ENCODE data around the gene UBE2QL1. TPM values are rescaled to one million over a fixed set of nuclear protein-coding genes. Genes with fewer than 3 reads are reported as not detected.

UBE2QL1 gene
- total RNA-seq, 1 donor from 2014 or later: 0.52 TPM

- Histone ChIP-seq H3K27me3 (ENCODE audit: control insufficient read depth in 3 of 3, insufficient read depth in 3 of 3, low read length in 3 of 3) (no peaks in the 10 kb centered on the region), H3K9me3 (ENCODE audit: control insufficient read depth in 3 of 3, low read length in 3 of 3) (no peaks in the 10 kb centered on the region), H3K9ac (ENCODE audit: low read depth in 1 of 3, low read length in 3 of 3) (no peak overlapping the region), H3K36me3 (ENCODE audit: control insufficient read depth in 3 of 3, insufficient read depth in 3 of 3, low read length in 3 of 3) (peaks cover 0 to 8% (median 3%) of the 10 kb centered on the region in 3 donors), H3K27ac (ENCODE audit: low read depth, low read length) (no peak overlapping the region), H3K4me1 (ENCODE audit: control insufficient read depth in 3 of 3, insufficient read depth in 3 of 3, low read length in 3 of 3) (peaks cover 0 to 41% (median 37%) of the 10 kb centered on the region in 3 donors), H3K4me3 (ENCODE audit: low read length in 3 of 3) (no peak overlapping the region)
Measured at GRCh38 chr5:6470672-6471071, 22.0 kb downstream of the UBE2QL1 start.

- H3K27ac ChIP-seq (ENCODE audit: low read depth, low read length): no peak overlapping the region
- H3K4me1 ChIP-seq (ENCODE audit: control insufficient read depth in 3 of 3, insufficient read depth in 3 of 3, low read length in 3 of 3): peaks cover 0 to 42% (median 38%) of the 10 kb centered on the region in 3 donors
- no peaks in the 10 kb centered on the region for H3K27me3 ChIP-seq (ENCODE audit: control insufficient read depth in 3 of 3, insufficient read depth in 3 of 3, low read length in 3 of 3)
- H3K4me3 ChIP-seq (ENCODE audit: low read length in 3 of 3): no peak overlapping the region
- H3K9ac ChIP-seq (ENCODE audit: low read depth in 1 of 3, low read length in 3 of 3): no peak overlapping the region
- peaks cover 0 to 8% (median 3%) of the 10 kb centered on the region in 3 donors for H3K36me3 ChIP-seq (ENCODE audit: control insufficient read depth in 3 of 3, insufficient read depth in 3 of 3, low read length in 3 of 3)
- no peaks in the 10 kb centered on the region for H3K9me3 ChIP-seq (ENCODE audit: control insufficient read depth in 3 of 3, low read length in 3 of 3)
Measured at GRCh38 chr5:6471252-6471651, 22.6 kb downstream of the UBE2QL1 start.

- Histone ChIP-seq H3K27me3 (ENCODE audit: control insufficient read depth in 3 of 3, insufficient read depth in 3 of 3, low read length in 3 of 3) (no peaks in the 10 kb centered on the region), H3K27ac (ENCODE audit: low read depth, low read length) (no peak overlapping the region), H3K4me1 (ENCODE audit: control insufficient read depth in 3 of 3, insufficient read depth in 3 of 3, low read length in 3 of 3) (peaks cover 0 to 48% (median 46%) of the 10 kb centered on the region in 3 donors)
Measured at GRCh38 chr5:6472792-6473191, 24.1 kb downstream of the UBE2QL1 start.

GRCh38 chr5:6473284-6473683 lies 24.6 kb downstream of the UBE2QL1 start:
- H3K27me3 ChIP-seq (ENCODE audit: control insufficient read depth in 3 of 3, insufficient read depth in 3 of 3, low read length in 3 of 3): no peaks in the 10 kb centered on the region
- no peak overlapping the region for H3K27ac ChIP-seq (ENCODE audit: low read depth, low read length)
- peaks cover 0 to 8% (median 0%) of the 10 kb centered on the region in 3 donors for H3K36me3 ChIP-seq (ENCODE audit: control insufficient read depth in 3 of 3, insufficient read depth in 3 of 3, low read length in 3 of 3)
- H3K9me3 ChIP-seq (ENCODE audit: control insufficient read depth in 3 of 3, low read length in 3 of 3): no peaks in the 10 kb centered on the region
- peaks cover 0 to 48% (median 46%) of the 10 kb centered on the region in 3 donors for H3K4me1 ChIP-seq (ENCODE audit: control insufficient read depth in 3 of 3, insufficient read depth in 3 of 3, low read length in 3 of 3)
- no peak overlapping the region for H3K9ac ChIP-seq (ENCODE audit: low read depth in 1 of 3, low read length in 3 of 3)
- no peak overlapping the region for H3K4me3 ChIP-seq (ENCODE audit: low read length in 3 of 3)

More at GRCh38 chr5:6472792-6473191, 24.1 kb downstream of the UBE2QL1 start:
- Histone ChIP-seq H3K4me3 (ENCODE audit: low read length in 3 of 3) (no peak overlapping the region), H3K9ac (ENCODE audit: low read depth in 1 of 3, low read length in 3 of 3) (no peak overlapping the region), H3K9me3 (ENCODE audit: control insufficient read depth in 3 of 3, low read length in 3 of 3) (no peaks in the 10 kb centered on the region), H3K36me3 (ENCODE audit: control insufficient read depth in 3 of 3, insufficient read depth in 3 of 3, low read length in 3 of 3) (peaks cover 0 to 8% (median 3%) of the 10 kb centered on the region in 3 donors)

GRCh38 chr5:6475626-6476312 lies 27.1 kb downstream of the UBE2QL1 start:
- H3K27ac ChIP-seq (ENCODE audit: low read depth, low read length): no peak overlapping the region
- H3K9ac ChIP-seq (ENCODE audit: low read depth in 1 of 3, low read length in 3 of 3): no peak overlapping the region
- H3K4me3 ChIP-seq (ENCODE audit: low read length in 3 of 3): no peak overlapping the region
- H3K4me1 ChIP-seq (ENCODE audit: control insufficient read depth in 3 of 3, insufficient read depth in 3 of 3, low read length in 3 of 3): peaks cover 0 to 56% (median 54%) of the 10 kb centered on the region in 3 donors
- no peaks in the 10 kb centered on the region for H3K9me3 ChIP-seq (ENCODE audit: control insufficient read depth in 3 of 3, low read length in 3 of 3)
- no peaks in the 10 kb centered on the region for H3K36me3 ChIP-seq (ENCODE audit: control insufficient read depth in 3 of 3, insufficient read depth in 3 of 3, low read length in 3 of 3)
- H3K27me3 ChIP-seq (ENCODE audit: control insufficient read depth in 3 of 3, insufficient read depth in 3 of 3, low read length in 3 of 3): no peaks in the 10 kb centered on the region

GRCh38 chr5:6476313-6476661 lies 27.6 kb downstream of the UBE2QL1 start:
- Histone ChIP-seq H3K9ac (ENCODE audit: low read depth in 1 of 3, low read length in 3 of 3) (no peak overlapping the region), H3K27ac (ENCODE audit: low read depth, low read length) (no peak overlapping the region), H3K27me3 (ENCODE audit: control insufficient read depth in 3 of 3, insufficient read depth in 3 of 3, low read length in 3 of 3) (no peaks in the 10 kb centered on the region), H3K36me3 (ENCODE audit: control insufficient read depth in 3 of 3, insufficient read depth in 3 of 3, low read length in 3 of 3) (peaks cover 0 to 1% (median 0%) of the 10 kb centered on the region in 3 donors), H3K9me3 (ENCODE audit: control insufficient read depth in 3 of 3, low read length in 3 of 3) (no peaks in the 10 kb centered on the region), H3K4me3 (ENCODE audit: low read length in 3 of 3) (no peak overlapping the region), H3K4me1 (ENCODE audit: control insufficient read depth in 3 of 3, insufficient read depth in 3 of 3, low read length in 3 of 3) (peaks cover 0 to 56% (median 52%) of the 10 kb centered on the region in 3 donors)

- peaks cover 0 to 43% (median 36%) of the 10 kb centered on the region in 3 donors for H3K4me1 ChIP-seq (ENCODE audit: control insufficient read depth in 3 of 3, insufficient read depth in 3 of 3, low read length in 3 of 3)
- no peak overlapping the region for H3K9ac ChIP-seq (ENCODE audit: low read depth in 1 of 3, low read length in 3 of 3)
- peaks cover 0 to 5% (median 0%) of the 10 kb centered on the region in 3 donors for H3K36me3 ChIP-seq (ENCODE audit: control insufficient read depth in 3 of 3, insufficient read depth in 3 of 3, low read length in 3 of 3)
- H3K27me3 ChIP-seq (ENCODE audit: control insufficient read depth in 3 of 3, insufficient read depth in 3 of 3, low read length in 3 of 3): no peaks in the 10 kb centered on the region
- no peak overlapping the region for H3K4me3 ChIP-seq (ENCODE audit: low read length in 3 of 3)
- H3K9me3 ChIP-seq (ENCODE audit: control insufficient read depth in 3 of 3, low read length in 3 of 3): no peaks in the 10 kb centered on the region
- H3K27ac ChIP-seq (ENCODE audit: low read depth, low read length): no peak overlapping the region
Measured at GRCh38 chr5:6478793-6479192, 30.1 kb downstream of the UBE2QL1 start.

GRCh38 chr5:6480133-6481051 lies 31.7 kb downstream of the UBE2QL1 start:
- H3K9me3 ChIP-seq (ENCODE audit: control insufficient read depth in 3 of 3, low read length in 3 of 3): no peaks in the 10 kb centered on the region
- peak overlapping the region in 1 of 3 donors; percentile 16 for H3K9ac ChIP-seq (ENCODE audit: low read depth in 1 of 3, low read length in 3 of 3)
- peaks cover 0 to 5% (median 0%) of the 10 kb centered on the region in 3 donors for H3K36me3 ChIP-seq (ENCODE audit: control insufficient read depth in 3 of 3, insufficient read depth in 3 of 3, low read length in 3 of 3)
- peaks cover 0 to 44% (median 35%) of the 10 kb centered on the region in 3 donors for H3K4me1 ChIP-seq (ENCODE audit: control insufficient read depth in 3 of 3, insufficient read depth in 3 of 3, low read length in 3 of 3)
- no peak overlapping the region for H3K27ac ChIP-seq (ENCODE audit: low read depth, low read length)
- no peak overlapping the region for H3K4me3 ChIP-seq (ENCODE audit: low read length in 3 of 3)
- H3K27me3 ChIP-seq (ENCODE audit: control insufficient read depth in 3 of 3, insufficient read depth in 3 of 3, low read length in 3 of 3): no peaks in the 10 kb centered on the region

GRCh38 chr5:6482735-6483134 lies 34.1 kb downstream of the UBE2QL1 start:
- H3K27me3 ChIP-seq (ENCODE audit: control insufficient read depth in 3 of 3, insufficient read depth in 3 of 3, low read length in 3 of 3): no peaks in the 10 kb centered on the region
- H3K9me3 ChIP-seq (ENCODE audit: control insufficient read depth in 3 of 3, low read length in 3 of 3): no peaks in the 10 kb centered on the region
- H3K4me3 ChIP-seq (ENCODE audit: low read length in 3 of 3): no peak overlapping the region
- H3K27ac ChIP-seq (ENCODE audit: low read depth, low read length): no peak overlapping the region
- no peak overlapping the region for H3K9ac ChIP-seq (ENCODE audit: low read depth in 1 of 3, low read length in 3 of 3)
- H3K4me1 ChIP-seq (ENCODE audit: control insufficient read depth in 3 of 3, insufficient read depth in 3 of 3, low read length in 3 of 3): peaks cover 0 to 32% (median 26%) of the 10 kb centered on the region in 3 donors
- H3K36me3 ChIP-seq (ENCODE audit: control insufficient read depth in 3 of 3, insufficient read depth in 3 of 3, low read length in 3 of 3): peaks cover 0 to 5% (median 0%) of the 10 kb centered on the region in 3 donors
